GM21529 (cell line): ENCODE data around the gene GSTM2.
"Not testable (repeated sequence)": the region's sequence is repeated elsewhere in the genome, so short reads cannot be mapped to it uniquely, and the experiment has no call there.

Source experiments
- ATAC-seq: cut with Tn5 transposase; IDR thresholded peaks from one replicate; pipeline ENCODE4 v1.9.1; 2021; ENCODE audit not compliant: unreplicated experiment

GSTM2 gene

GRCh38 chr1:109673861-109674260 is 6.0 kb downstream of the GSTM2 start:
- not testable (repeated sequence) for ATAC-seq

- ATAC-seq, result not testable (repeated sequence)
Observed at GRCh38 chr1:109676683-109677381, 9.0 kb downstream of the GSTM2 start.

- no peak for ATAC-seq
Observed at GRCh38 chr1:109677459-109677858, 9.6 kb downstream of the GSTM2 start.

GRCh38 chr1:109678637-109679036 is 10.8 kb downstream of the GSTM2 start:
- ATAC-seq, result not testable (repeated sequence)

GRCh38 chr1:109684777-109685176 is 16.9 kb downstream of the GSTM2 start:
- ATAC-seq, result not testable (repeated sequence)

GRCh38 chr1:109685399-109685798 is 17.5 kb downstream of the GSTM2 start:
- ATAC-seq, result not testable (repeated sequence)

- not testable (repeated sequence) for ATAC-seq
Observed at GRCh38 chr1:109685890-109686289, 18.0 kb downstream of the GSTM2 start.

- peak; percentile 16 for ATAC-seq
Observed at GRCh38 chr1:109687109-109687508, 19.3 kb downstream of the GSTM2 start.

- ATAC-seq, result peak; percentile 94
Observed at GRCh38 chr1:109687641-109688499, 20.0 kb downstream of the GSTM2 start, which contains the start of gene GSTM1. GSTM1 (plus strand) TSS chr1:109687817; CDS start chr1:109687874, 57 bp downstream.

GRCh38 chr1:109689844-109690405 is 22.1 kb downstream of the GSTM2 start:
- ATAC-seq, result no peak

- ATAC-seq, result no peak
Observed at GRCh38 chr1:109691759-109692158, 23.9 kb downstream of the GSTM2 start.

GRCh38 chr1:109694400-109694799 is 26.5 kb downstream of the GSTM2 start:
- not testable (repeated sequence) for ATAC-seq

GRCh38 chr1:109695138-109695537 is 27.3 kb downstream of the GSTM2 start:
- not testable (repeated sequence) for ATAC-seq

- no peak for ATAC-seq
Observed at GRCh38 chr1:109697066-109697465, 29.2 kb downstream of the GSTM2 start.

GRCh38 chr1:109697861-109698260 is 30.0 kb downstream of the GSTM2 start:
- ATAC-seq, result not testable (repeated sequence)

- not testable (repeated sequence) for ATAC-seq
Observed at GRCh38 chr1:109702940-109703339, 35.1 kb downstream of the GSTM2 start.

- no peak for ATAC-seq
Observed at GRCh38 chr1:109704173-109704572, 36.3 kb downstream of the GSTM2 start.

- ATAC-seq, result no peak
Observed at GRCh38 chr1:109705411-109705810, 37.6 kb downstream of the GSTM2 start.

- ATAC-seq, result not testable (repeated sequence)
Observed at GRCh38 chr1:109708949-109709348, 41.1 kb downstream of the GSTM2 start.

- ATAC-seq, result not testable (repeated sequence)
Observed at GRCh38 chr1:109709822-109710221, 42.0 kb downstream of the GSTM2 start.

GRCh38 chr1:109711593-109712320 is 43.9 kb downstream of the GSTM2 start, which contains the start of gene GSTM5:
GSTM5 (plus strand) TSS chr1:109712251; CDS start chr1:109712313, 62 bp downstream.
- ATAC-seq, result not testable (repeated sequence)
